Measurements from ENCODE around the gene QPCT.

DNA sequence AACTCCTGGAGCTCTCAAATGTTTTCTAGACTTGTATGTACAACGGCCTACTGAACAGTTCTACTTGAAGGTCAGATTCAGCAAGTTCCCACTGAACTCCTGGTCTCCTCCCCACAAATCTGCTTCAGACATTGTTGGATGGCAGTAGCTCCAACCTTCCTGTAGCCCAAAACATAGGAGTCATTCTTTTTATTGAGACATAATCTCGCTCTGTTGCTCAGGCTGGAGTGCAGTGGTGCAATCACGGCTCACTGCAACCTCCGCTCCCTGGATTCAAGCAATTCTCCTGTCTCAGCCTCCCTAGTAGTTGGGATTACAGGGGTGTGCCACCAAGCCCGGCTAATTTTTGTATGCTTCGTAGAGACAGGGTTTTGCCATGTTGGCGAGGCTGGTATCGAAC lies 47.3 kb downstream of the QPCT start:
- TF ChIP-seq, protein P1, sequence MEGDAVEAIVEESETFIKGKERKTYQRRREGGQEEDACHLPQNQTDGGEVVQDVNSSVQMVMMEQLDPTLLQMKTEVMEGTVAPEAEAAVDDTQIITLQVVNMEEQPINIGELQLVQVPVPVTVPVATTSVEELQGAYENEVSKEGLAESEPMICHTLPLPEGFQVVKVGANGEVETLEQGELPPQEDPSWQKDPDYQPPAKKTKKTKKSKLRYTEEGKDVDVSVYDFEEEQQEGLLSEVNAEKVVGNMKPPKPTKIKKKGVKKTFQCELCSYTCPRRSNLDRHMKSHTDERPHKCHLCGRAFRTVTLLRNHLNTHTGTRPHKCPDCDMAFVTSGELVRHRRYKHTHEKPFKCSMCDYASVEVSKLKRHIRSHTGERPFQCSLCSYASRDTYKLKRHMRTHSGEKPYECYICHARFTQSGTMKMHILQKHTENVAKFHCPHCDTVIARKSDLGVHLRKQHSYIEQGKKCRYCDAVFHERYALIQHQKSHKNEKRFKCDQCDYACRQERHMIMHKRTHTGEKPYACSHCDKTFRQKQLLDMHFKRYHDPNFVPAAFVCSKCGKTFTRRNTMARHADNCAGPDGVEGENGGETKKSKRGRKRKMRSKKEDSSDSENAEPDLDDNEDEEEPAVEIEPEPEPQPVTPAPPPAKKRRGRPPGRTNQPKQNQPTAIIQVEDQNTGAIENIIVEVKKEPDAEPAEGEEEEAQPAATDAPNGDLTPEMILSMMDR (IDR thresholded peaks at IDR 0.05) = no peak
- no peak for TF ChIP-seq POLR2A (IDR thresholded peaks at IDR 0.05)

Data from esophagus squamous epithelium (tissue), 4 donors.